ENCODE measurements around the gene ZNF346. TPM values are rescaled to one million over a fixed set of nuclear protein-coding genes. Genes with fewer than 3 reads are reported as not detected.
A peak's percentile ranks its signal among the peaks of the same experiment; 100 is the strongest.

ZNF346 gene
- total and polyA plus RNA-seq, 2 of the 13 experiments (the other 11 are each of a cell fraction or from before 2014, with no cell fraction given), result 8.6 to 19.4 TPM

- TF ChIP-seq NR2C2 (CRISPR knock-in tag; IDR thresholded peaks at IDR 0.05; ENCODE audit: borderline replicate concordance) (0 out of 2 replicates have a peak, but pooled peaks have one; percentile 9), GFI1 (CRISPR knock-in tag; IDR thresholded peaks at IDR 0.05; ENCODE audit: borderline replicate concordance) (no peak; the same call in 1 of the 2 replicates), CEBPB (IDR thresholded peaks at IDR 0.05; ENCODE audit: borderline replicate concordance, low read depth, low read length) (no peak), ELF4 (CRISPR knock-in tag; IDR thresholded peaks at IDR 0.05; ENCODE audit: borderline replicate concordance) (no peak), MAFK (conservative IDR thresholded peaks at IDR 0.05 in 1 of 2, IDR thresholded peaks at IDR 0.05 in 1 of 2; ENCODE audit: low read length in 2 of 2) (no peak), FOXA3 (CRISPR knock-in tag; IDR thresholded peaks at IDR 0.05) (peak; percentile 28; the same call in 1 of the 2 replicates), HMG20B (CRISPR knock-in tag; conservative IDR thresholded peaks at IDR 0.05) (no peak), ZNF691 (CRISPR knock-in tag; IDR thresholded peaks at IDR 0.05; ENCODE audit: borderline replicate concordance, low read depth) (peak; percentile 61; the same call in 1 of the 2 replicates), ATF5 (CRISPR knock-in tag; IDR thresholded peaks at IDR 0.05; ENCODE audit: low read depth) (no peak), POLR2AphosphoS2 (IDR thresholded peaks at IDR 0.05; ENCODE audit: low read depth, low read length) (no peak), NFE2L1 (CRISPR knock-in tag; IDR thresholded peaks at IDR 0.05; ENCODE audit: borderline replicate concordance) (no peak), SIN3A (IDR thresholded peaks at IDR 0.05; ENCODE audit: borderline replicate concordance, low read depth, low read length) (peak; percentile 82; the same call in 1 of the 2 replicates), MAX (IDR thresholded peaks at IDR 0.05) (peak; percentile 72), ZNF274 (CRISPR knock-in tag; IDR thresholded peaks at IDR 0.05) (peak; percentile 42; the same call in 1 of the 2 replicates), ZNF33A (CRISPR knock-in tag; IDR thresholded peaks at IDR 0.05; ENCODE audit: borderline replicate concordance) (no peak), HNRNPUL1 (IDR thresholded peaks at IDR 0.05; ENCODE audit: low read depth, low read length) (no peak), ZGPAT (CRISPR knock-in tag; IDR thresholded peaks at IDR 0.05) (peak; percentile 48; the same call in 1 of the 2 replicates), CERS6 (CRISPR knock-in tag; IDR thresholded peaks at IDR 0.05) (no peak), PATZ1 (CRISPR knock-in tag; IDR thresholded peaks at IDR 0.05) (no peak; the same call in none of the 2 replicates), MEIS1 (CRISPR knock-in tag; IDR thresholded peaks at IDR 0.05; ENCODE audit: borderline replicate concordance) (peak; percentile 80; the same call in 1 of the 2 replicates), ZNF879 (CRISPR knock-in tag; IDR thresholded peaks at IDR 0.05) (no peak)
These were observed at the start of gene ZNF346 (continued) for GRCh38 chr5:177022386-177023302.
